ENCODE results near the gene PHLDA2. TPM values are rescaled to one million over a fixed set of nuclear protein-coding genes. Genes with fewer than 3 reads are reported as not detected.

PHLDA2 gene
- total RNA-seq, 1 experiment from 2014 or later: 111 TPM

DNA sequence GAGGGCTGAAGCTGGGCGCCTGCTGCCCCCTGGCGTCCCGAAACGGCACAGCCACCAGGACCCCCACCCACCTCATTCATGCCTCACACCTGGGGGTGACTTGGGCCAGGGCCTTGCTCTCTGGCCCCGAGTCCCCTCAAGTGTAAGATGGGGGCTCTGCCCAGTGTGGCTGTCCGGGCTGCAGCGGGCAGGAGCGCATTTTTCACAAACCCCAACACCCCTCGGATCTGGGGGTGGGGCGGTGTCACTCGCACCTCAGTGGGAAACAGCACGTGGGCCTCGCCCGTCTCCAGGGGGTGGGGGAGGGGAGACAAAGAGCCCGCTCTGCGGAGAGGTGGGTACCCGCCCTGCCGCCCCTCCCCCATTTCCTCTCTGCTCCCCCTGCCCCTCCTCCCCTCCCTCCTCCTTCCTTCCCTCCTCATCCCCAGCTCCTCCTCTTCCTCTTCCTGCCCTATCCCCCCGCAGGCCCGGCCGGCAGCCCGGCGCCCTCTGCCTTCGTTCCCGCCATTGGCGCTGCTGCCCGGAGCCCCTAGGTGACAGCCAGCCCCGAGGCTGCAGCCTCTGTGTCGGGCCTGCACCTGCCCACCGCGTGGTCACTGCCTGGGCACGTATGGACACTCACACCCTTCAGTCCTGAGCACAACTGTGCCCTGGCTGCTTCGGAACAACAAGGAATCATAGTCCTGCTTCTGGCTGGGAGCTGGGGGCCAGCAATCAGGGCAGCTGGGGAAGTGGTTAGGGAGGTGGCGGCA lies 36.8 kb downstream of the PHLDA2 start:
- CTCF ChIA-PET: interaction anchor here (0.5 to 6.5 kb wide), 15 partner anchors 11 to 788 kb away, joined by 3 to 100 read pairs (median 8); partner anchors contain the start of gene PHLDA2
- no peaks in the 10 kb centered on the region for H3K9me3 Mint-ChIP-seq (ENCODE audit: low read depth, unreplicated experiment)
- peaks cover 21% of the 10 kb centered on the region for H3K36me3 Mint-ChIP-seq (ENCODE audit: insufficient read depth, unreplicated experiment)
- peak; percentile 73 for DNase-seq
- BruUV-seq (replicated peaks): no TSS peak
- intact Hi-C loops (cut with micrococcal nuclease; ENCODE audit: unreplicated experiment): loop anchor here (2.0 kb wide), 1 partner anchor 38 kb away; no protein-coding TSS in a partner anchor
- peak overlapping the region; percentile 72 for H3K4me3 Mint-ChIP-seq (ENCODE audit: low read depth, unreplicated experiment)
- TF ChIP-seq, protein P1, sequence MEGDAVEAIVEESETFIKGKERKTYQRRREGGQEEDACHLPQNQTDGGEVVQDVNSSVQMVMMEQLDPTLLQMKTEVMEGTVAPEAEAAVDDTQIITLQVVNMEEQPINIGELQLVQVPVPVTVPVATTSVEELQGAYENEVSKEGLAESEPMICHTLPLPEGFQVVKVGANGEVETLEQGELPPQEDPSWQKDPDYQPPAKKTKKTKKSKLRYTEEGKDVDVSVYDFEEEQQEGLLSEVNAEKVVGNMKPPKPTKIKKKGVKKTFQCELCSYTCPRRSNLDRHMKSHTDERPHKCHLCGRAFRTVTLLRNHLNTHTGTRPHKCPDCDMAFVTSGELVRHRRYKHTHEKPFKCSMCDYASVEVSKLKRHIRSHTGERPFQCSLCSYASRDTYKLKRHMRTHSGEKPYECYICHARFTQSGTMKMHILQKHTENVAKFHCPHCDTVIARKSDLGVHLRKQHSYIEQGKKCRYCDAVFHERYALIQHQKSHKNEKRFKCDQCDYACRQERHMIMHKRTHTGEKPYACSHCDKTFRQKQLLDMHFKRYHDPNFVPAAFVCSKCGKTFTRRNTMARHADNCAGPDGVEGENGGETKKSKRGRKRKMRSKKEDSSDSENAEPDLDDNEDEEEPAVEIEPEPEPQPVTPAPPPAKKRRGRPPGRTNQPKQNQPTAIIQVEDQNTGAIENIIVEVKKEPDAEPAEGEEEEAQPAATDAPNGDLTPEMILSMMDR (IDR thresholded peaks at IDR 0.05; ENCODE audit: unreplicated experiment): peak; percentile 86
- peak overlapping the region; percentile 84 for H3K27ac Mint-ChIP-seq (ENCODE audit: unreplicated experiment)
- H3K27me3 Mint-ChIP-seq (ENCODE audit: unreplicated experiment): no peaks in the 10 kb centered on the region
- peaks cover 15% of the 10 kb centered on the region for H3K4me1 Mint-ChIP-seq (ENCODE audit: low read depth, unreplicated experiment)

DNA sequence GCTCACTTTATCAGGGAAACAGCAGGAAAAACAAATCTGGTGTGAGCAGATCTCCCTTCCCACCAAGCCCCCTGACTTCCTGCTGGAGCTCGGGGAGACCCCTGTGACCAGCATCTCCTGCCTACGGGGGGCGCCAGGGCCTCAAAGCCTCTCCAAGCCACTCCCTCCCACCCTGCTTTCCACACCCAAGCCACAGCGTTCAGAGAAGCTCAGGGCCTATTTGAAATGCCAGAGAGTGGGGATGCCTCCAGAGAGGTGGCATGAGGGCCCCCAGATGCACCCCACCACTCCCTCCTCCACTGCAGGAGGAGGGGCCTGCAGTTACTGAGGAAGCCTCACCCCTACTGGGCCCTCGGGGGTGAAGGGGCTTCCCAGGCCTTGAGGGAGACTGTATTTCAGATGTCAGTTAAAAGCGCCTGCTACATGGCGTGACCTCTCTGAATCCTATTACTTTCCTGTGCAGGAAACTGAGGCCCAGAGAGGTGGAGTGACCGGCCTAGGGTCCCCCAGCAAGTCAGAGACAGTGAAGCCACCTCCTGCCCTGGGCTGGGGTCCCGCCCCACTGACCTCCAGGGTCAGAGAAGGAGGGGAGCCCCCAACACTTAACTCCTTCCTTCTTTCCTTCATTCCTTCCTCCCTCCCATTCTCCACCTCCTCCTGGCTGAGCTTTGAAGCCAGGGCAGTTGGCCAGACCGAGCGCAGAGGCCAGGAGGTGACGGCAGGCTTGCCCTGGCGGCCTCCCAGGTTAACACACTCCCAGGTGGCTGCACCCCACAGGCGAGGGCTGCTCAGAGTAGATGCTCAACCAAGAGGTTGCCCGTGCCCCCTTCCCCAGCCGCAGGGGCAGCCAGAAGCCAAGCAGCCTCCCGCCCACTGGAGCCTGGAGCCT lies 37.6 kb downstream of the PHLDA2 start:
- CTCF ChIA-PET: interaction anchor here (0.5 to 6.5 kb wide), 12 partner anchors 12 to 543 kb away, joined by 3 to 100 read pairs (median 8); partner anchors contain the start of gene PHLDA2
- intact Hi-C loops (cut with micrococcal nuclease; ENCODE audit: unreplicated experiment): loop anchor here (2.0 kb wide), 1 partner anchor 39 kb away; no protein-coding TSS in a partner anchor
- BruUV-seq (replicated peaks): no TSS peak
- H3K4me3 Mint-ChIP-seq (ENCODE audit: low read depth, unreplicated experiment): peak overlapping the region; percentile 72
- H3K36me3 Mint-ChIP-seq (ENCODE audit: insufficient read depth, unreplicated experiment): peaks cover 27% of the 10 kb centered on the region
- H3K27me3 Mint-ChIP-seq (ENCODE audit: unreplicated experiment): no peaks in the 10 kb centered on the region
- H3K27ac Mint-ChIP-seq (ENCODE audit: unreplicated experiment): peak overlapping the region; percentile 84
- DNase-seq: no peak
- H3K4me1 Mint-ChIP-seq (ENCODE audit: low read depth, unreplicated experiment): peaks cover 15% of the 10 kb centered on the region
- TF ChIP-seq, protein P1 (IDR thresholded peaks at IDR 0.05; ENCODE audit: unreplicated experiment): no peak
- H3K9me3 Mint-ChIP-seq (ENCODE audit: low read depth, unreplicated experiment): no peaks in the 10 kb centered on the region

DNA sequence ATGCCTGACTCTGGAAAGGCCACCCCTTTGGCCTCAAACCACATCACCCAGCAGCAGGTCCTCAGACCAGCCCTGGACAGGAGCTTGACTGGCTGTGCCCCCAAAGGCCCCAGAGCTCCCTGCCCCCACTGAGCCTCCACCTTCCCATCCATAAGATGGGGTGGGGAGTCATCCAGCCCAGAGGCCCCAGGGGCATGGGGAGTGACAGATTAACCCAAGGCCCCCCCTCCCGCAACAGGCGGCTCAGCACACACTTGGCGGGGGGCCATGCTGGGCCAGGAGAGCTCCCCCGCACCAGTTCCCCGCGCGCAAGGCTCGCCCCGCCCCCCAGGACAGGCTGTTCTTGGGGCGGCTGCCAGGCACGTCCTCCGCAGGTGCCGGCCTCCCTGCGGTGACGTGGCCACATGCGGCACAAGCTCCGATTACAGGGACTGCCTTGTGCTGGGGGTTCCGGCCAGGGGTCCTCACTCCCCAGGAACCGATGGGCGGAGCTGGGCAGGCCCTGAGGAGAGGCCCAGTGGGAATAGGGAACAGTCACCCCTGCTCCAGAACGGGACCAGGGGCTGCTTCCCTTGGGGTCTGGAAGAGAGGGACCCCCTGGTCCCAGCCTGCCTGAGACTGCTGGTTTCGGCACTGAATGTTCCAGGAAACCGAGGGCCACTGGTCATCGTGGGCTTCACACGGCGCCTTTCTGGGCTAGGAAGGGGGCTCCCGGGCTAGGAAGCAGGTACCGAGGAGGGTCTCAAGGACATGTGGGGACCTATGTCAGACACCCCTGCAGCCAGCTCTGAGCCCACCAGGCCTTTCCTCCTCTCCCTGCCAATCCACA lies 38.5 kb downstream of the PHLDA2 start:
- intact Hi-C loops (cut with micrococcal nuclease; ENCODE audit: unreplicated experiment): no loop called here
- TF ChIP-seq, protein P1 (IDR thresholded peaks at IDR 0.05; ENCODE audit: unreplicated experiment): no peak
- CTCF ChIA-PET: interaction anchor here (0.7 to 6.5 kb wide), 3 partner anchors 39 to 358 kb away, joined by 3 to 100 read pairs (median 40); partner anchors contain the start of gene PHLDA2
- DNase-seq: peak; percentile 67
- Mint-ChIP-seq H3K4me1 (ENCODE audit: low read depth, unreplicated experiment) (peaks cover 15% of the 10 kb centered on the region), H3K4me3 (ENCODE audit: low read depth, unreplicated experiment) (peak overlapping the region; percentile 72), H3K27ac (ENCODE audit: unreplicated experiment) (no peak overlapping the region), H3K27me3 (ENCODE audit: unreplicated experiment) (no peaks in the 10 kb centered on the region), H3K36me3 (ENCODE audit: insufficient read depth, unreplicated experiment) (peaks cover 29% of the 10 kb centered on the region), H3K9me3 (ENCODE audit: low read depth, unreplicated experiment) (no peaks in the 10 kb centered on the region)
- BruUV-seq (replicated peaks): no TSS peak
